Epidermal melanocyte (primary cell): ENCODE results near the gene RBM23.

Experiments used
- DNase-seq: peaks from one replicate; pipeline ENCODE4 v3.0.0; 2011; ENCODE audit warnings: low spot score; ENCODE audit not compliant: insufficient read length

The RBM23 gene

GRCh38 chr14:22886500-22887259, 32.3 kb downstream of the RBM23 start:
- peak; percentile 80 for DNase-seq

- no peak for DNase-seq
These were observed 33.0 kb downstream of the RBM23 start for GRCh38 chr14:22885975-22886374.

- DNase-seq, result no peak
These were observed 34.0 kb downstream of the RBM23 start for GRCh38 chr14:22884738-22885523.

- DNase-seq, result no peak
These were observed 34.7 kb downstream of the RBM23 start for GRCh38 chr14:22884076-22884737.

- no peak for DNase-seq
These were observed 35.6 kb downstream of the RBM23 start, which contains the start of gene REM2 for GRCh38 chr14:22883173-22883976. Gene REM2, plus strand, starts transcription at chr14:22883222. Its CDS starts 66 bp downstream, at chr14:22883288.

- no peak for DNase-seq
These were observed 36.3 kb downstream of the RBM23 start for GRCh38 chr14:22882529-22883172.

- no peak for DNase-seq
These were observed 36.9 kb downstream of the RBM23 start for GRCh38 chr14:22882064-22882463.

- DNase-seq, result no peak
These were observed 40.4 kb downstream of the RBM23 start for GRCh38 chr14:22878271-22879246.

- no peak for DNase-seq
These were observed 41.9 kb downstream of the RBM23 start for GRCh38 chr14:22877000-22877501.

GRCh38 chr14:22875748-22876319, 43.1 kb downstream of the RBM23 start:
- no peak for DNase-seq

- DNase-seq, result no peak
These were observed 43.8 kb downstream of the RBM23 start for GRCh38 chr14:22875003-22875747.

- DNase-seq, result no peak
These were observed 46.0 kb downstream of the RBM23 start for GRCh38 chr14:22872833-22873520.

- DNase-seq, result peak; percentile 92
These were observed 46.7 kb downstream of the RBM23 start for GRCh38 chr14:22872033-22872832.

- peak; percentile 77 for DNase-seq
These were observed 47.5 kb downstream of the RBM23 start, which contains the start of gene LRP10 for GRCh38 chr14:22871224-22872032. Gene LRP10, plus strand, starts transcription at chr14:22871740. Its CDS starts 564 bp downstream, at chr14:22872304.

- no peak for DNase-seq
These were observed 48.1 kb downstream of the RBM23 start for GRCh38 chr14:22870811-22871223.

GRCh38 chr14:22866874-22867273, 52.1 kb downstream of the RBM23 start:
- DNase-seq, result no peak
